ENCODE measurements around the gene CGB8.

GRCh38 chr19:49092686-49093085 is 43.8 kb upstream of the CGB8 start:
- TF ChIP-seq CTCF (conservative IDR thresholded peaks at IDR 0.05; ENCODE audit: low read depth, low read length) (no peak), MAZ (IDR thresholded peaks at IDR 0.05; ENCODE audit: borderline replicate concordance, low read depth, low read length) (no peak), RAD21 (IDR thresholded peaks at IDR 0.05; ENCODE audit: low read length) (no peak), MXI1 (IDR thresholded peaks at IDR 0.05; ENCODE audit: borderline replicate concordance, low read depth, low read length) (no peak), MAFK (IDR thresholded peaks at IDR 0.05; ENCODE audit: low read depth, low read length) (no peak)

Data from IMR-90 (cell line).